ENCODE results near the gene MCEE. TPM values are rescaled to one million over a fixed set of nuclear protein-coding genes. Genes with fewer than 3 reads are reported as not detected.

Gene MCEE
- polyA plus RNA-seq, 2 of the 4 experiments (the other 2 are of a cell fraction), result 10.3 to 17.7 TPM

- TF ChIP-seq, protein P1, sequence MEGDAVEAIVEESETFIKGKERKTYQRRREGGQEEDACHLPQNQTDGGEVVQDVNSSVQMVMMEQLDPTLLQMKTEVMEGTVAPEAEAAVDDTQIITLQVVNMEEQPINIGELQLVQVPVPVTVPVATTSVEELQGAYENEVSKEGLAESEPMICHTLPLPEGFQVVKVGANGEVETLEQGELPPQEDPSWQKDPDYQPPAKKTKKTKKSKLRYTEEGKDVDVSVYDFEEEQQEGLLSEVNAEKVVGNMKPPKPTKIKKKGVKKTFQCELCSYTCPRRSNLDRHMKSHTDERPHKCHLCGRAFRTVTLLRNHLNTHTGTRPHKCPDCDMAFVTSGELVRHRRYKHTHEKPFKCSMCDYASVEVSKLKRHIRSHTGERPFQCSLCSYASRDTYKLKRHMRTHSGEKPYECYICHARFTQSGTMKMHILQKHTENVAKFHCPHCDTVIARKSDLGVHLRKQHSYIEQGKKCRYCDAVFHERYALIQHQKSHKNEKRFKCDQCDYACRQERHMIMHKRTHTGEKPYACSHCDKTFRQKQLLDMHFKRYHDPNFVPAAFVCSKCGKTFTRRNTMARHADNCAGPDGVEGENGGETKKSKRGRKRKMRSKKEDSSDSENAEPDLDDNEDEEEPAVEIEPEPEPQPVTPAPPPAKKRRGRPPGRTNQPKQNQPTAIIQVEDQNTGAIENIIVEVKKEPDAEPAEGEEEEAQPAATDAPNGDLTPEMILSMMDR (IDR thresholded peaks at IDR 0.05), result peak; percentile 78
- TF ChIP-seq HMGXB4 (CRISPR knock-in tag; IDR thresholded peaks at IDR 0.05; ENCODE audit: borderline replicate concordance) (no peak), SMC3 (IDR thresholded peaks at IDR 0.05) (peak; percentile 58), HDAC2 (IDR thresholded peaks at IDR 0.05) (no peak), EP300 (IDR thresholded peaks at IDR 0.05) (no peak), BHLHE40 (IDR thresholded peaks at IDR 0.05; ENCODE audit: low read depth, low read length) (no peak), KDM1A (IDR thresholded peaks at IDR 0.05; ENCODE audit: low read depth) (no peak), CBX8 (IDR thresholded peaks at IDR 0.05) (no peak), NPAS2 (CRISPR knock-in tag; IDR thresholded peaks at IDR 0.05; ENCODE audit: borderline replicate concordance) (no peak), ZNF302 (CRISPR knock-in tag; IDR thresholded peaks at IDR 0.05) (no peak), RNF2 (IDR thresholded peaks at IDR 0.05; ENCODE audit: borderline replicate concordance, low read depth) (no peak), EHF (CRISPR knock-in tag; IDR thresholded peaks at IDR 0.05) (no peak), FOSL2 (IDR thresholded peaks at IDR 0.05) (no peak), FOSL2 (CRISPR knock-in tag; IDR thresholded peaks at IDR 0.05) (no peak)
- TF ChIP-seq, protein P2, sequence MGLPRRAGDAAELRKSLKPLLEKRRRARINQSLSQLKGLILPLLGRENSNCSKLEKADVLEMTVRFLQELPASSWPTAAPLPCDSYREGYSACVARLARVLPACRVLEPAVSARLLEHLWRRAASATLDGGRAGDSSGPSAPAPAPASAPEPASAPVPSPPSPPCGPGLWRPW (IDR thresholded peaks at IDR 0.05), result no peak
Measured at GRCh38 chr2:71157124-71157793, 27.2 kb upstream of the MCEE start (continued).

DNA sequence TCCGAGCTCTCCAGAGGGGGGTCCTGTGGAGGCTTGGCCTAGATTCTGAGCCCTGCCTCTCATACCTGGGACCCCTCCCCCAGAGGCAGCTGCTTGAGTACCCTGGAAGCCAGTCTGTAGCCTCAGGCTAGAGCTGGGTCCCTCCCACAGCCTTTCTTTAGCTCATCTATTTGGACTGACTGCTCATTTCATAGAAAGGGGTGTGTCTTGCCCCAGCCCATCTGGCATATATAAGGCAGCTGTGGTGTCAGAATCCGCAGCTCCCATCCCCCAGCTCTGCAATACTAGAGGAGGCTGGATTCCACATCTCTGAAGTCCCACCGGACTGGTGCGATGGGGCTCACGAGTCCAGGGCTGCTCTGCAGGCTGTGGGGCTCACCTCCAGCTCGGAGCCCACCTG is 26.5 kb upstream of the MCEE start:
- 37% methylated on average over 6 of the region's 6 CpGs for WGBS (ENCODE audit: missing lambda C conversion rate)
- FAIRE-seq, result no peak

More for the DNA sequence above, 26.5 kb upstream of the MCEE start:
- peak overlapping the region; percentile 59; the same call in 2 of the 3 replicates for H3K4me2 ChIP-seq
- H3K9me3 ChIP-seq, result no peaks in the 10 kb centered on the region
- ChIA-PET POLR2A (interaction anchor here (1.9 kb wide), 1 partner anchor 88 kb away, joined by 5 read pairs; the partner anchor contains the start of gene NAGK), CTCF (interaction anchor here (1.0 to 3.7 kb wide), 26 partner anchors 9 to 356 kb away, joined by 3 to 18 read pairs (median 6); partner anchors contain the start of gene ZNF638)
- DNase-seq (ENCODE audit: low read depth in 1 of 2, low spot score in 1 of 2) (no peak), ATAC-seq (0 out of 6 replicates have a peak, but pooled peaks of 1 of the 2 experiments have one; percentile 27)
- no peak overlapping the region for H3K4me3 ChIP-seq
- H3K4me1 ChIP-seq, result peaks cover 7% of the 10 kb centered on the region; the same call in 2 of the 3 replicates
- TF ChIP-seq ZC3H11A (IDR thresholded peaks at IDR 0.05), result no peak
- no peak for TF ChIP-seq EHMT2 (IDR thresholded peaks at IDR 0.05; ENCODE audit: low read depth)
- TF ChIP-seq RFX5 (IDR thresholded peaks at IDR 0.05), result no peak
- TF ChIP-seq HOXB5 (CRISPR knock-in tag; IDR thresholded peaks at IDR 0.05), result no peak
- no peak for TF ChIP-seq EHF (CRISPR knock-in tag; IDR thresholded peaks at IDR 0.05)
- TF ChIP-seq, protein P1 (IDR thresholded peaks at IDR 0.05), result no peak
- no peak for TF ChIP-seq MYC (IDR thresholded peaks at IDR 0.05; ENCODE audit: borderline replicate concordance, low read length)
- no peak for TF ChIP-seq USF2 (IDR thresholded peaks at IDR 0.05)
- TF ChIP-seq RNF2 (IDR thresholded peaks at IDR 0.05; ENCODE audit: borderline replicate concordance, low read depth), result no peak
- TF ChIP-seq POLR2A (IDR thresholded peaks at IDR 0.05; ENCODE audit: low read length), result no peak
- no peak for TF ChIP-seq SREBF2 (IDR thresholded peaks at IDR 0.05)
- TF ChIP-seq RCOR1 (IDR thresholded peaks at IDR 0.05; ENCODE audit: low read depth, low read length), result no peak
- no peak for TF ChIP-seq E2F6 (IDR thresholded peaks at IDR 0.05; ENCODE audit: borderline replicate concordance, low read depth)
- no peak for TF ChIP-seq JUN (IDR thresholded peaks at IDR 0.05)
- TF ChIP-seq NR3C1 (IDR thresholded peaks at IDR 0.05), result no peak
- no peak for TF ChIP-seq POLR2AphosphoS2 (conservative IDR thresholded peaks at IDR 0.05; ENCODE audit: low read length)
- TF ChIP-seq CHD2 (IDR thresholded peaks at IDR 0.05; ENCODE audit: low read length, partially characterized antibody), result no peak
- TF ChIP-seq FOSB (CRISPR knock-in tag; IDR thresholded peaks at IDR 0.05), result no peak
- TF ChIP-seq PHF8 (IDR thresholded peaks at IDR 0.05; ENCODE audit: borderline replicate concordance, low read depth), result no peak
- H3K27ac ChIP-seq, result no peak overlapping the region
